Inflammatory macrophage treated with lipopolysaccharide for 1 hour (primary cell): ENCODE measurements around the gene DOHH.

Source experiments
- DNase-seq, 2 donors: peaks; one replicate each; pipeline ENCODE4 v3.0.0-alpha.2; 2020 to 2022

DOHH gene

DNA sequence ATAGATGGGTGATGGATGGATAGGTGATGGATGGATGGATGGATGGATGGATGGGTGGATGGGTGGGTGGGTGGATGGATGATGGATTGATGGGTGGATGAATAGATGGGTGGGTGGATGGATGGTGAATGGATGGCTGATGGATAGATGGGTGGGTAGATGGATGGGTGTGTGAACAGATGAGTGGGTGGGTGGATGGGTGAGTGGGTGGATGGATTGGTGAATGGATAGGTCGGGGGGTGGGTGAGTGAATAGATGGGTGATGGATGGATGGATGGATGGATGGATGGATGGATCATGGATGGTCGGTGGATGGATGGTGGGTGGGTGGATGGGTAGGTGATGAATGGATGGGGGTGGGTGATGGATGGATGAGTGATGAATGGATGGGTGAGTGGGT, 23.6 kb downstream of the DOHH start:
- no peak for DNase-seq

DNA sequence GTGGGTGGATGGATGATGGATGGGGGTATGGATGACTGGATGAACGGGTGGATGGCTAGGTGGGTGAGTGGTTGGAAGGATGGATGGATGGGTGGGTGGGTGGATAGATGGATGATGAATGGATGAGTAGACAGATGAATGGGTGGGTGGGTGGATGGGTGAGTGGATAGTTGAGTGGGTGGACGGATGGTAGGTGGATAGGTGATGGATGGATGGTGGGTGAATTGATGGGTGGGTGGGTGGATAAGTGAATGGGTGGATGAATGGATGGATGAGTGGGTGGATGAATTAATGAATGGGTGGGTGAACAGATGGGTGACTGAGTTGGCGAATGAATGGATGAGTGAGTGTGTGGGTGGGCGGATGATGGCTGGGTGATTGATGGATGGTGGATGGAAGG, 25.0 kb downstream of the DOHH start:
- no peak for DNase-seq

DNA sequence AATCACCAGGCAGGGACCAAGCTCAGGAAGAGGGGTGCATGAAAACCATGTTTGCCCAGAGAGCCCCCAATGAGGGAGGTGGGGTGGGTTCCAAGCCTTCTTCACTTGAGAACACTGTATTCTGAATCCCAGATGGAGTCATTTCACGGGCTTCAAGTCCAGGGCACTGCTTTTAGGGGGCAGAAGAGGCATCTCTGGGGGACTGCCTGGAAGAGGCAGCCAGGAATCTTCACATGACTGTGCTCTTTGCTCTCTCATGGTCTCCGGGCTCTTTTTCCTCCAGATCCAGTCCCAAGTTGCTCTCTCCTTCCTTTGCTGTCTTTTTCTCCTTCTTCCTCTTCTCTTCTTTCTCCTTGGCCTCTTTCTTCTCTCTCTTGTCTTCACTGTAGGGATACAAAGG, 25.9 kb downstream of the DOHH start:
- DNase-seq = no peak

DNA sequence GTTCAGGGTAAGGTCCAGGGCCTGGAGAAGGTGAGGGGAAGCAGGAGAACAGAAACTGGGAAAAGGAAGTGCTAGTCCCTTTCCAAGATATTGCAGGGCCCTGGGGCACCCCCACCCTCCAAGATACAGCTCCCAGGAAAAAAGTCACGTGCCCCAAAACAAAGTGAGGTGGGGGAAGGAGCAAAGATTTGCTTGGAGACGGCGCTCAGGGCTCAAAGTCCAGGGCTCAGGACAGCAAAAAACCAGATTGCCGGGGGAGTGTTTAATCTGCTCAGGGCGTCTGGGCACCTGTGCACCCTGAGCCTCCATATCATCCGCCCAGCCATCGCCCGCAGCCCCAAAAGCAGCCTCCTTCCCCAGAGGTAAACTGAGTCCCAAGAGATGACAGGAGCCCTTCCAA, 26.5 kb downstream of the DOHH start:
- DNase-seq = no peak

DNA sequence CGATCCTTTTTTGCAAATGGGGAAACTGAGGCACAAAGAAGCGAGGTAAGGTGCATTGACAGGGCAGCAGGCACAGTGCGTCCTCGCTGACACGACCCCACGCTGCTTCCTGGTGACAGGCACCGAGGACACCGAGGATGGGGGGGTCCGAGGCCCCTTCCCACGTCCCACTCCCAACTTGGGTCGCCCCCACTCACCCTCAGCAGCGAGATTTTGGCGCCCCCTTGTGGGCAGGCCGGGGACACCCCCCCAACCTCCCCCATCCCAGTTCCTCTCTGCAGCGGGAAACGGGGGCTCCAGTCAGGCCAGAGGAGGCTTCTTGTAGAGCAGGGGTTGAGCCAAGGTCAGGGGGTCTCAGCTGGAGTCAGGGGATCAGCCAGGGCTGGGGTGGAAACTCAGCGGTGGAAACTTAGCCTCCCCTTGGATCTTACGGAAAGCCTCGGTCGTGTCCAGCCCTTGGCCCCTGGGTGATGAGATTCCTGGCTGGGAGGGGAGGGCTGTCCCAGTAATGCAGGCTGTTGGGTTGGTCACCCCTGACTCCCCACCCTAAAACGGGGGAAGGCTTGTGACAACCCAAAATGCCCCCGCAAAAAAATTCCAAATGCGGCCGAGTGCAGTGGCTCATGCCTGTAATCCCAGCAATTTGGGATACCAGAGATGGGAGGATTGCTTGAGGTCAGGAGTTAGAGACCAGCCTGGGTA, 28.4 kb downstream of the DOHH start:
- DNase-seq = peak in 1 of 2 donors; percentile 49

DNA sequence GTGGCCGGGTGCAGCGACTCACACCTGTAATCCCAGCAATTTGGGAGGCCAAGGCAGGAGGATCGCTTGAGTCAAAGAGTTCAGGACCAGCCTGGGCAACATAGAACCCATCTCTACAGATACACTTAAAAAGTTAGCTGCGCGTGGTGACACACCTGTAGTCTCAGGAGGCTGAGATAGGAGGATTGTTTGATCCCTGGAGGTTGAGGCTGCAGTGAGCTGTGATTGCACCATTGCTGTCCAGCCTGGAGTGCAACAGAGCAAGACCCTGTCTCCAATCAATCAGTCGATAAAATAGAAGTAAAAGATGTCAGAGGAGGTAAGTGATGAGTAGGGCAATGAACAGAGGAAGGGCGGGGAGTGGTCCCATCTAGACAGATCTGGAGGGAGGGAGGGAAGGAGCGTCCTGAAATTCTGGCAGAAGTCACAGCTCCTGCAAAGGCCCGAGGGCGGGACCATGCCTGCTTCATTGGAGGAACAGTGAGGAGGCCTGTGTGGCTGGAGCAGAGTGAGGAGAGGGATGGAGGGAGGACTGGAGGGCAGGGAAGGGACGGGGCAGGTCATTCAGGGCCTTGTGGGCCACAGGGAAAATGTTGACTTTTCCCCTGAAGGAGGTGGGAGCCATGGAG, 29.9 kb downstream of the DOHH start:
- DNase-seq = no peak

DNA sequence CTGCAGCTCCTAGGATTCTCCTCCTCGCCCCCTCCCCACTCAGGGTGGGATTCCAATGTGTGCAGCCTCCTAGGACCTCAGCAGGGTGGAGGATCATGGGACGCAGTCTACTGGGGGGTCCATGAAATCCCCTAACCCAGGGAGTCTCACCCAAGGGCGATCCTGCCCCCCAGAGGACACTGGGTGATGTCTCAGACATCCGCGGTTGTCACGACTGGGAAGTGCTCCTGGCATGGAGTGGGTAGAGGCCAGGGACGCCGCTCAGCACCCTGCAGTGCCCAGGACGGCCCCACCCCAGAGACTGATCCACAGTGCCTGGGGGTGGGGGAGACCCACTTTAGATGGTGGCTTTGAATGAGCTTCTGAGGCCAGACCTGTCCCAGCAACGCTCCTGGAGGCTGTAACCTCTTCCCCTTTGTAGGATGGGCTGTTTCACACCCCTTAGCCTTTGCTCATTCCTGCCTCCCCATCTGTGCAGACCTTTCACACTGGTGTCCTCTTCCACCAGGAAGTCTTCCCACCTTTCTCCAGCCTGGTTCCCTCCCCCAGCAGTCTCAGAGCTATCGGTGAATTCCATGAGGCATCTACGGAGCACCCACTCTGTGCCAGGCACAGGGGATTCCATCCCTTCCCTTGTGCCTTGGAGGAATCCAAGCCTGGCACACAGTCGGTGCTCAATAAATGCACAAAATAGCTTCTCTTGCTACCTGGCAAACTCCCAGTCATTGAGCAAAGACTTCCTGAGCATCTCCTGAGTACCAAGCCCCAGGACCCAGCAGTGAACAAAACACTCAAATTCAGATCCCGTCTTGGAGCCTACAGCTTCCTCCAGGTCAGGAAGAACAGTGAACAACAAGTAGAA, 30.6 kb downstream of the DOHH start:
- DNase-seq = no peak

DNA sequence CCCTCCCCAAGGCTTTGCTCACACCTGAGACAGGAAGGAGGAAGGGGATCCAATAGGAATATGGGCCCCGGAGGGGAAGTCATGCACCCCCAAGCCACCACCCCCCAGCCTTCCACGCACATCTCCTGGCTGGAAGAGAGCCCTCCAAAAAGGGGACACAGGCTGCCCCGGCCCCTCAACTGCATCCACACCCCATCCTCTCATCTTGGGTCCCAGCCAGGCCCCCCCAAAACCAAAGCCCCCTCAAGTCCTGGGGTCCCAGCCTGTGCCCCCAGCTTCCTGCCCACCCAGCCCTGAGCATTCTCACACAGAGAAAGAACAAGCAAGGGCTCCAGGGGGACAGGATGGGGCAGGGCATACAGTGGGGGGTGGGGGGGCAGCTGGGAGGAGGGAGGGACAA, 32.3 kb downstream of the DOHH start:
- DNase-seq = no peak

DNA sequence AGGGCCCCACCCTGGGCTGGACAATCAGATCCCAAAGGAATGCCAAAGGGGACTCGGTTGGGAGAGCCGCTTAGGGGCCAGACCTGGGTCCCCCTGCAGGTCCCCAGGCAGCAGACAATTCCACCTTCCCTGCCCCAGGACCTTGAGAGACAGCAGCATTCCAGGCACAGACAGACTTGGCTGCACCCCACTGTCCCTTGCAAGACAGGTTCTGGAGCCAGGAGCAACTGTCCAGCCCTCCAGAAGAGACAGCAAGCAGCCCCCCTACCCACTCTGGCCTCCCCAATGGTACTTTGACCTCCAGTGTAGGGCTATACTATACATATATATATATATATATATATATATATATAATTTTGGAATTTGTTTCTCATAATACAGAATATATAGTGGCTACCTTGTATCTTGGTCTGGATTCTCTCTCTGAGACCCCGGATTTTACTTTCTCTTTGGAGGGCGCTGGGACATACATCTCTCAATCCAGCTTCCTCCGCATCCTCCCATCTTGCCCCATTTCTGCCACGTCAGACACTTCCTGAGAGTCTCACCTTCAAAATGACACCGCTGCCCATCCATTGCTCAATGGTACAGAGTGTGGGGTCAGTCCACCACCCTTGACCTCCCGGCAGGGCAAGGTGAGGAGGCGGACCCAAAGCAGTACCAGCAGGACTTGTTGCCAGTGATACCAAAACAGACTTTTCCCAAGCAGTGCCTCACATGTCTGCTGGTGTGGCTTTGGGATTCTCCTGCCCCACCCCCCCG, 32.9 kb downstream of the DOHH start:
- no peak for DNase-seq

DNA sequence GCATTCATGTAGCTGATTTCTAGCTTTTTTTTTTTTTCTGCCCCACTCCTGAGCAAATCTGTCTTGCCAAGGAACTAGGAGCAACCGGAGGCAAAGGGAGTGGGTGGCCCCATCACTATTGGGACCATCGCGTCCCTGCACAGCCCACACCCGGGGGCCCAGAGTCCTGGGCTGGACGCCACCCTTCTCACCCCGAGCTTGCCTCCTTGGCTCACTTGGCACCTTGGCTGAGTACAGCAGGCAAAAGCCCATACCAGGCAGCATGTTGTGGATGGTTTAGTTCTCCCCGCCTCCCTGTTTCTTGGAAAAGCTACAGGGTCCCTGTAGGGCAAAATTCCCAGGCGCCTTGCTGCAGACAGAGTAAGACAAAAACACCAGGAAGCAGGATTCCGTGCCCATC, 33.8 kb downstream of the DOHH start:
- no peak for DNase-seq

DNA sequence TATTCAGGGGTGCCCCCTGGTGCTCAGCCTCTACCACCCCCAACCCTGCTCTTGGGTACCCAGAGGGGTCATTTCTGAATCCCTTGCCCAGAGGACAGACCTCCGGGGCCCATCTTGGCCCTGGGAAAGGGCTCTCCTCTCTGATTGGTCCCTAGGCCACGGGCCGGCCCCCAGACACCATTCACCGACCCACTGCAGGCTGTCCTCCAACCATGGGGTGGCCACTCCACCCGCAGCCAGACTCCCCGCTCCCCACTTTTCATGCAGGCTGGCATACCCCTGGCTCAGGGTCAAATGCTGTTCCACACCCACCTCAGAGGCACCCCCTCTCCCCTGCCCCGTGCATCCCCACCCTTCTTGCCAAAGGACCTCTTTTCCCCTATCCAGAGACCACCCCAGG, 34.9 kb downstream of the DOHH start:
- no peak for DNase-seq

DNA sequence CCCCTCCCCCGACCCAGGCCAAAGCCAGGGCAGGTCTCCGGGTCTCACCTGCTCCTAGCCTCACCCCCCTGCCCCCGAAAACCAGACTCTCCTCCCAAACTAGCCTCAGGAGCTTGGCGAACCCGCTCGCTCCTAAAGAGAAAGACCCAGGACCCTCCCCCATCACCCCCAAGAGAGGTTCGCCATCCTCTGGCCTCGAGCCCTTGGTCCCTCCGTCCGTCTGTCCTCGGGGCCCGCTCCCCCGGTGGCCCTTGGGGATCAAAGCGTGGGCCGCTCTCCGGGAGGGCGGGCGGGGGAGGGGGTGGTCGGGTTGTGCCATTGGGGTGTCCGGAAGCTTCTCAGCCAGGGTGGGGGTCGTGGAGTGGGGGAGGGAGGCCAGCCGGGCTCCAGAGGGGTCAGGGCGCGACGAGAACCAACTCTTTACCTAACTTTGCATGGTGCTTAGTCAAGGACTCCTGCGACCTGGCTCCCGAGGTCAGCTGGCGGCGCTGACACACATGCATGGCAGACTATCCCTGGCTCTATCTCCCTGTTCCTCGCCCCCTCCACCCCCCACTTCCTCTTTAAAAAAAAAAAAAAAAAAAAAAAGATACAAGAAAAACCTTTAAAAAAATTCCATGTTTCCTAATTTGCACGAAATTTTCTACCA, 35.8 kb downstream of the DOHH start:
- peak; percentile 25 to 32 for DNase-seq

DNA sequence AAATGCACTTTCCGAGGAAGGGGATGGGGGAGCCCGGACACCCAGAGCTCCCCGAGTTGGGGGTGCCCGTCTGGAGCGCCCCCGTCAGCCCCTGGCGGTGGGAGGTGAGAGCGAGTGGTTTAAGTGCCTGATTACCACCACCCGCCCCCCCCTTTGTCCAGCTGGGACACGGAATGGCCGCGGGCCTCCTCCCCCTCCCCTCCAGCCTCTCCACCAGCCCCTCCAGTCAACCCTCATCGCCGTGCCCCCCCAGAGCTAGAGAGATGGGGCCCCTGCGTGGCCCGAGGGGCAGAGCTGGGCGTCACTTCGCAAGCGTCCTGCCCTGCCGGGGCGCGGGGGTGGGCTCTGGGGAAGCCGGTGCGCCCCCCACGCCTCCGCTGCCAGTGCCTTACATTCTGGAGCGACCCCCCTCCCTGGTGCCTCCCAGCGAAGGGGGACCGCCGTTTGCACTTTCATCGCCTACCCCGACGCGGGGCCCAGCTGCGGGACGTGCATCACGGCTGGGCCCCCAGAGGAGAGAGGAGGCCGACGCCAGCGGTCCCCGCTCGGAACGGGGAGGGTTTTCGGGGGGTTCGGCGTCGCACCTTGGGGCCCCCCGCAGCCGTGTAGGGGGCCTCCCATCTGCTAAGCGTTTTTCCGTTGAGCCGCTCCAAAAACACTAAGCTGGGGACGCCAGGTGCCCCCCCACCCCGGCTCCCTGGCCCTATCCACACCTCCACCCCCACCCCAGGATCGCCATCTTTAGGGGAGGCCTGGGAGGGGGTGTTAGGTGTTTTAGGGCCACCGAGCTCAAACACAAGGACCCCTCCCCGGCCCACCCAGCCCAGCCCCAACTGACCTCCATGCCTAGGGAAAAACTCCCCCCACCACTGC, 36.5 kb downstream of the DOHH start:
- no peak for DNase-seq

DNA sequence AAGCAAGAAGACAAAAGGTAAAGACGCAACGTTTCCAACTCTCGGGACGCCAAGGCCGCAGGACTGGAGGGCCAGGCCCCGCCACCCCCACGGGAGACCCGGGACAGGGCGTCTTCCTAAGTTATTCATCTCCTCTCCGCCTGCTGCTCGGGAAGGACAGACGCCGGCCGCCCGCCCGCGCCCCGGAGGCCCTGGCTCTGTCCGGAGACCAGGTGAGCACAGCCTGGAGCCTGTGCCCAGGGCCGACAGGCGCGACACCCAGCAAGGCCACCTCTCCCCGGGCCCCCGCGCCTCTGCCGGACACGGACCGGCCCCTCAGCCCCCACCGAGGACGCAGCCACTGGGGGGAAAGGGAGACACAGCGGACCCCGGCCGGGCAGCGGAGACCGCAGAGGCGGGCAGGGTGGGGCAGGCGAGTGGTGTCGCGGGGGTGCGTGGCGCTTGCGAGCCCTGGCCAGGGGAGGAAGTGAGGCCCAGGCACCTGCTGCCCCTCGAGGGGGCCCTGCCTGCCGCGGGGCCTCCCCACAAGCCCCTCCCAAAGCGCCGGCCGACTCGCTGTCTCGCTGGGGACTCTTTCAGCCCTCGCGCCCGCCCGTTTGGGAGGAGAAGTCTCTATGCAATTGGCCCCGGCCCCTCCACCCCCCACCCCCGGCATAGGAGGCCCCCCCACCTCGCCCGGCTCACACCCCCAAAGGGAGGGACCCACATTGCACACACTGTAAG, 37.3 kb downstream of the DOHH start:
- no peak for DNase-seq

DNA sequence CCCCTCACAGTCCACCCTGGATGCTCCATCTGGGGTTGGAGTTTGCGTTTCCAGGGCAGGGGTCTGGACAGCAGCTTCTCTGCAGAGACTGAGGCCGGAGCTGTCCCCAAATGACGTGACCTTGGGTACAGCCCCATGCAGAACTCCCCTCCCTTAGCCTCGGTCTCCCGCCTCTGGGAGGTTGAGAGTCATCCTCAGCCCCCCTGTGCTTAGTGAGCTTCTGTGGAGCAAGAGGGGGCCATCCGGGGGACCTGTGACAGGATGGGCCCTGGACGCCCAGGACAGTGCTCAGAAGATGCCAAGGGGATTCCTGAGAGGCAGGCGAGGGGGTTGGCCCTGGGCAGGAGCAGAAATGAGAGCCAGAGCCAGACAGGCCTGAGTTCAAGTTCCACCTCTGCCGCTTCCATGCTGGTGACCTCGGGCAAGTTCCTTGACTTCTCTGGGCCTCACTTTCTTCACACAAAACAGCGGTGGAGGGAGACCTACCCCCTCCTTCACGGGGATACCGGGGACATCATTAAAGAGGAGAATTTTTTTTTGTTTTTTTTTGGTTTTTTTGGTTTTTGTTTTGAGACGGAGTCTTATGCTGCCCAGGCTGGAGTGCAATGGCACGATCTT, 40.4 kb downstream of the DOHH start:
- no peak for DNase-seq

DNA sequence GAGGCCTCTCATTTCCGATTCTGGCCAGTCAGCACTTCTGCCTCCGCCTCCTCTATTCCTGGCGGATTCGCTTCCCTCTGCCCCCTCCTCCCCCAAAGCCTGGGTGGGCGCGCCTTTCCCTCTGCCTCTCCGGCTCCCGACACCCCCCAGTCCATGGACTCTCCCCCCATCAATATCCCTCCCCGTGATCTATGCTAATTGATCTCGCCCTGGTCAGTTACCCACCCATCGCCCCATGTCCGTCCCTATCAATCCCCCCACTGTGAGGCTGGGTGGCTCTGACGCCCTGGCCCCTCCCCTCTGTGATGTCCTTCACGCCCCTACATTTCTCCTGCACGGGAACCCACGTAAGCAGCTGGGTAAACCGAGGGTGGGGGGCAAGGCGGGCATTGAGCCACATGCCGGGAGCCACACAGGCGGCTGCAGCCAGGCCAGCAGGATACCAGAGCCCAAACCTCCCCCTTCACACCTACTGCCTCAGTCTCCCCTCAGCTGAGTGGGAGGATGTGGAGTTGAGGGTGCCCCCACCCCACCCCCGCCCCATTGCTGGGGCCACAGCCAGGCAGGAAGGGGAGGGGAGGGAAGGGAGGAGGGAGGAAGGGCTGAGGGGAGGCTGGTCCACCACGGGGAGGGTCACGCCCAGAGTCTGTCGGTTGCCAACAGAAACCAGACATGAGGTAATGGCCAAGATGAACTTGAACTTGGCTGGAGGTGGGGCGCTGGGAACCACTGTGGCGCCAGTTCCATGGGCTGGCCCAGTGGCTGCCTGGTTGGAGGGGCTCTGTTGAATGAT, 41.2 kb downstream of the DOHH start:
- no peak for DNase-seq

DNA sequence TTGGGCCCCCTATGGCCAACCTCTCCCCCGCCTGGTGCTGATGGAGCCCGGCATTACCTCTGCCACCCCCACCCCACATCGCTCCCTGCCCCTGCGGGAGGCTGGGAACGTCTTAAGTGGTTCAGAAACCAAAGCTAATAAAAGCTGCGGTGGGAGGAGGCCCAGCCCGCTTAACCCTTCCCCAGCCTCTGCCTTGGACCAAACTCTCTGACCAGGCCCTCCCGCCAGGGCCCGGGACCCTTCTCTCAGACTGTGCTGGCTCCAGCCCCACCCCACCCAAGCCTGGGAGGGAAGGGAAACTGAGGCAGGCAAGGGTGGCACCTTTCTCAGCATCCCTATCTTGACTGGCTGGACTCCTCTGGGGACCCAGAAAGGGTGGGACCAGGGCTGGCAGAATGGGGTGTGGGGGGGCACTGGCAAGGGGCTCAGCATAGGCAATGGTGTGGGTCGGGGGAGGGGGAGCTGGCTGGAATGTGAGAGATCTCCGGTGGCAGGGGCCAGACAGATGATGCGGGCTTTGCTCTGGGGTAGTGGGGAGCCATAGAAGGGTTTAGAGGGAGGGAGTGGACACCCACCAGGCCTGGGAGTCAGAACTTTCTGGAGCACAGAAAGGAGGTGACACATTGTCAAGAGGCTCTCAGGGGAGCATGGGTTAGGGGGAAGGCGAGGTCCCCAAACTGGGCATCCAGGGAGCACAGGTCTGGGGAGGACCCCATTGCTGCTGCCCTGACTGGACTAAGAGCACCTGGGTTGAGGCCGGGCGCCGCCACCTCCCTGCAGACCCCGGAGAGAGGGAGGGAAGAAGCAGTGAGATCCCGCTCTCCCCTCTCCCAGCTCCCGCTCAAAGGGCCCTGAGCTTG, 42.0 kb downstream of the DOHH start:
- no peak for DNase-seq

DNA sequence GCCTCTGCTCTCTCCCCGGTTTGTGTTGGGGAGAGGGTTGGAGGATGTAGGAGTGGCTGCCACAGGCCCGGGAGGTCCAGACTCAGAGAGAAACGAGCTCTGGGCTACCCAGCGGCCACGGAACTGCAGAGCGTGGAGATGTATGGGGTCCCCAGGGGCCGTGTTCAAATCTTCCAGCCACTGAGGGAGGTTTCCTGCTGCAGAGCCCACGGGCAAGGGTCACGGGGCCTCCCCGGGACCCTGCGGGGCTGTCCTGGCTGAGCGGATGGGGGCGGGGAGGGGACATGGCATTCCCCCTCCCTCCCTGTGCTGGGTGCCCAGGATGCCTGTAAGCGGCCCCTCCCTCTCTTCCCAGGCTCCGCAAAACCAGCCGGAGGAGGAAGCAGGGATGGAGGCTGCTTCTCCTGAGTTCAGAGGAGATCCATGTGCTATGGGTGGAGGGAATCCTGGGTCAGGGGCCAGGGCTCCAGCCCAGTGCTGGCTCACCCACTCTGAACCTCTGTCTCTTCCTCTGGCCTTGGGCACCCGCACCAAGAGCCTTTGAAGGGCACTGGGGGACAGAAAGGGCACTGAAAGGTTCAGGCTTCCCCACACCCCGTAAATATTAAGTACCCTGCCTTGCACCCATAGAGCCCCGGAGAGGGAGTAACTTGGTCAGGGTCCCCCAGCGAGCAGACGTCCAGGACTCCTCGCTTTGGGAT, 42.8 kb downstream of the DOHH start:
- DNase-seq = no peak
